Calu3 (cell line): Measurements from ENCODE around the gene ESYT3. TPM values are rescaled to one million over a fixed set of nuclear protein-coding genes. Genes with fewer than 3 reads are reported as not detected.
"Not testable (repeated sequence)": the region's sequence is repeated elsewhere in the genome, so short reads cannot be mapped to it uniquely, and the experiment has no call there.

Experiments
- BruUV-seq: library from RNA; stranded (reverse); fragments of 400-500 nt; replicated peaks from 2 replicates; lab custom pipeline; 2021; lab: Mats Ljungman, UMichigan
- CTCF ChIA-PET: fragments of 300-600 bp; sonication (Branson Sonifier 250); formaldehyde crosslinking; loops from one replicate; lab custom pipeline; 2022; ENCODE audit warnings: antibody characterized with exemption; lab: Charles Lee
- DNase-seq: peaks from one replicate; pipeline ENCODE4 v3.0.0; 2022
- H3K27ac Mint-ChIP-seq: one replicate; pipeline ENCODE4 v1.8.0; 2022; ENCODE audit warnings: mixed read lengths; ENCODE audit not compliant: unreplicated experiment
- H3K27me3 Mint-ChIP-seq: one replicate; pipeline ENCODE4 v1.8.0; 2022; ENCODE audit warnings: mixed read lengths; ENCODE audit not compliant: unreplicated experiment
- H3K36me3 Mint-ChIP-seq: one replicate; pipeline ENCODE4 v1.8.0; 2022; ENCODE audit warnings: mild to moderate bottlenecking, moderate library complexity, mixed read lengths; ENCODE audit not compliant: insufficient read depth, unreplicated experiment
- H3K4me1 Mint-ChIP-seq: one replicate; pipeline ENCODE4 v1.8.0; 2022; ENCODE audit warnings: mild to moderate bottlenecking, low read depth, mixed read lengths; ENCODE audit not compliant: unreplicated experiment
- H3K4me3 Mint-ChIP-seq: one replicate; pipeline ENCODE4 v1.8.0; 2022; ENCODE audit warnings: mild to moderate bottlenecking, low read depth, moderate library complexity, mixed read lengths; ENCODE audit not compliant: unreplicated experiment
- H3K9me3 Mint-ChIP-seq: one replicate; pipeline ENCODE4 v1.8.0; 2022; ENCODE audit warnings: low read depth, mixed read lengths; ENCODE audit not compliant: unreplicated experiment
- CTCF ChIP-seq: fragments of 200-600 bp; IDR thresholded peaks from one replicate; pipeline ENCODE4 v1.8.0; 2022; ENCODE audit warnings: antibody characterized with exemption; ENCODE audit not compliant: unreplicated experiment
- intact Hi-C: fragments of 100-400 bp; cut with micrococcal nuclease; formaldehyde crosslinking; loops from one replicate; pipeline ENCODE4 v1.10.0; 2022; ENCODE audit not compliant: unreplicated experiment
- total RNA-seq: library from RNA; stranded (reverse); gene quantifications from 2 replicates; pipeline ENCODE4 v1.2.3, GENCODE V29; 2022

The ESYT3 gene
- total RNA-seq, 1 experiment from 2014 or later = 3.5 TPM

- CTCF ChIA-PET = interaction anchor here (0.6 to 2.8 kb wide), 6 partner anchors 18 to 883 kb away, joined by 3 to 40 read pairs (median 4); no protein-coding TSS in a partner anchor
- no peaks in the 10 kb centered on the region for H3K36me3 Mint-ChIP-seq
- intact Hi-C loops = loop anchor here (5.0 kb wide), 2 partner anchors 44 to 86 kb away; no protein-coding TSS in a partner anchor
- H3K27ac Mint-ChIP-seq = no peak overlapping the region
- H3K27me3 Mint-ChIP-seq = peaks cover 59% of the 10 kb centered on the region
- no peaks in the 10 kb centered on the region for H3K9me3 Mint-ChIP-seq
- H3K4me1 Mint-ChIP-seq = no peaks in the 10 kb centered on the region
- no TSS peak for BruUV-seq
- DNase-seq = no peak
- H3K4me3 Mint-ChIP-seq = no peak overlapping the region
- no peak for TF ChIP-seq CTCF
Measured at GRCh38 chr3:138418601-138419206, 15.7 kb upstream of the ESYT3 start.

- intact Hi-C loops = no loop called here
- peaks cover 23% of the 10 kb centered on the region for H3K27me3 Mint-ChIP-seq
Measured at GRCh38 chr3:138423316-138423715, 11.1 kb upstream of the ESYT3 start.

GRCh38 chr3:138424323-138424722, 10.1 kb upstream of the ESYT3 start:
- DNase-seq = no peak
- no peak overlapping the region for H3K27ac Mint-ChIP-seq
- H3K36me3 Mint-ChIP-seq = no peaks in the 10 kb centered on the region
- intact Hi-C loops = no loop called here
- TF ChIP-seq CTCF = no peak
- H3K9me3 Mint-ChIP-seq = no peaks in the 10 kb centered on the region
- CTCF ChIA-PET = interaction anchor here (0.5 to 1.3 kb wide), 3 partner anchors 10 to 249 kb away, joined by 3 read pairs; partner anchors contain the start of gene ESYT3
- H3K4me3 Mint-ChIP-seq = no peak overlapping the region
- no peaks in the 10 kb centered on the region for H3K4me1 Mint-ChIP-seq
- peaks cover 13% of the 10 kb centered on the region for H3K27me3 Mint-ChIP-seq
- no TSS peak for BruUV-seq

More at GRCh38 chr3:138423316-138423715, 11.1 kb upstream of the ESYT3 start:
- H3K9me3 Mint-ChIP-seq = no peaks in the 10 kb centered on the region
- H3K27ac Mint-ChIP-seq = no peak overlapping the region
- CTCF ChIA-PET = interaction anchor here (1.0 kb wide), 1 partner anchor 21 kb away, joined by 3 read pairs; no protein-coding TSS in a partner anchor
- H3K4me1 Mint-ChIP-seq = no peaks in the 10 kb centered on the region
- no peak overlapping the region for H3K4me3 Mint-ChIP-seq
- no TSS peak for BruUV-seq
- no peaks in the 10 kb centered on the region for H3K36me3 Mint-ChIP-seq
- DNase-seq = no peak
- no peak for TF ChIP-seq CTCF

- H3K9me3 Mint-ChIP-seq = no peaks in the 10 kb centered on the region
- BruUV-seq = no TSS peak
- no peak overlapping the region for H3K4me3 Mint-ChIP-seq
- peaks cover 6% of the 10 kb centered on the region for H3K27me3 Mint-ChIP-seq
- no peaks in the 10 kb centered on the region for H3K4me1 Mint-ChIP-seq
- H3K36me3 Mint-ChIP-seq = no peaks in the 10 kb centered on the region
- DNase-seq = no peak
- intact Hi-C loops = no loop called here
- no peak for TF ChIP-seq CTCF
- CTCF ChIA-PET = no interaction called here
- H3K27ac Mint-ChIP-seq = no peak overlapping the region
Measured at GRCh38 chr3:138426211-138426610, 8.2 kb upstream of the ESYT3 start.

GRCh38 chr3:138426754-138427153, 7.7 kb upstream of the ESYT3 start:
- CTCF ChIA-PET, H3K9me3 Mint-ChIP-seq, intact Hi-C loops, H3K27ac Mint-ChIP-seq, BruUV-seq, H3K4me3 Mint-ChIP-seq, H3K4me1 Mint-ChIP-seq, DNase-seq, H3K36me3 Mint-ChIP-seq: not testable (repeated sequence)
- H3K27me3 Mint-ChIP-seq = peaks cover 12% of the 10 kb centered on the region
